OCI-LY3 (cell line): ENCODE measurements around the gene ADTRP.

Experiments
- H2AFZ ChIP-seq: fragments of 200-600, 300-600 bp; shearing (Covaris generic); 2 replicates; pipeline ENCODE4 v1.6.0; 2014; ENCODE audit warnings: antibody characterized with exemption, low read depth, low read length
- H3K27ac ChIP-seq: fragments of 200-600, 300-600 bp; sonication (generic); 2 replicates; pipeline ENCODE4 v1.5.1; 2014; ENCODE audit warnings: mild to moderate bottlenecking, low read length, moderate library complexity, mixed read lengths
- H3K27me3 ChIP-seq: fragments of 200-600, 300-600 bp; sonication (generic); 2 replicates; pipeline ENCODE4 v1.6.1; 2014; ENCODE audit warnings: low read depth, low read length, mixed read lengths
- H3K36me3 ChIP-seq: fragments of 200-600, 300-600 bp; sonication (generic); replicated peaks from 2 replicates; pipeline ENCODE3; 2014; ENCODE audit warnings: low read depth, low read length, mixed read lengths
- H3K4me1 ChIP-seq: fragments of 300-600, 200-600 bp; sonication (generic); 2 replicates; pipeline ENCODE4 v1.6.1; 2014; ENCODE audit warnings: low read length, mixed read lengths
- H3K4me2 ChIP-seq: fragments of 200-600, 300-600 bp; sonication (generic); 2 replicates; pipeline ENCODE4 v1.6.1; 2014; ENCODE audit warnings: low read length, mixed read lengths
- H3K4me3 ChIP-seq: fragments of 300-600, 200-600 bp; sonication (generic); 2 replicates; pipeline ENCODE4 v1.5.1; 2014; ENCODE audit warnings: antibody characterized with exemption, mild to moderate bottlenecking, low read length, moderate library complexity
- H3K79me2 ChIP-seq: fragments of 300-600, 200-600 bp; shearing (Covaris generic); 2 replicates; pipeline ENCODE4 v1.6.1; 2014; ENCODE audit warnings: mild to moderate bottlenecking, low read length, mixed read lengths
- H3K9ac ChIP-seq: fragments of 300-600, 200-600 bp; shearing (Covaris generic); 2 replicates; pipeline ENCODE4 v1.6.0; 2014; ENCODE audit warnings: mild to moderate bottlenecking, low read length, moderate library complexity
- H3K9me3 ChIP-seq: fragments of 200-600, 300-600 bp; shearing (Covaris generic); 2 replicates; pipeline ENCODE4 v1.6.1; 2014; ENCODE audit warnings: low read length, mixed read lengths; ENCODE audit not compliant: insufficient read depth
- H4K20me1 ChIP-seq: fragments of 200-600, 300-600 bp; sonication (generic); 2 replicates; pipeline ENCODE4 v1.6.1; 2016; ENCODE audit warnings: low read length, mixed read lengths; ENCODE audit not compliant: insufficient read depth
- EZH2phosphoT487 ChIP-seq: fragments of 200-600 bp; shearing (Covaris generic); IDR thresholded peaks from 2 replicates; pipeline ENCODE4 v1.6.1; 2018; ENCODE audit warnings: antibody characterized with exemption, mixed run types, low read depth
- TF ChIP-seq, protein P1 (sequence below): fragments of 200-600, 300-600 bp; sonication (generic); IDR thresholded peaks from 2 replicates; pipeline ENCODE4 v1.5.1; 2014; ENCODE audit warnings: antibody characterized with exemption, low read length, low read depth

The ADTRP gene

DNA sequence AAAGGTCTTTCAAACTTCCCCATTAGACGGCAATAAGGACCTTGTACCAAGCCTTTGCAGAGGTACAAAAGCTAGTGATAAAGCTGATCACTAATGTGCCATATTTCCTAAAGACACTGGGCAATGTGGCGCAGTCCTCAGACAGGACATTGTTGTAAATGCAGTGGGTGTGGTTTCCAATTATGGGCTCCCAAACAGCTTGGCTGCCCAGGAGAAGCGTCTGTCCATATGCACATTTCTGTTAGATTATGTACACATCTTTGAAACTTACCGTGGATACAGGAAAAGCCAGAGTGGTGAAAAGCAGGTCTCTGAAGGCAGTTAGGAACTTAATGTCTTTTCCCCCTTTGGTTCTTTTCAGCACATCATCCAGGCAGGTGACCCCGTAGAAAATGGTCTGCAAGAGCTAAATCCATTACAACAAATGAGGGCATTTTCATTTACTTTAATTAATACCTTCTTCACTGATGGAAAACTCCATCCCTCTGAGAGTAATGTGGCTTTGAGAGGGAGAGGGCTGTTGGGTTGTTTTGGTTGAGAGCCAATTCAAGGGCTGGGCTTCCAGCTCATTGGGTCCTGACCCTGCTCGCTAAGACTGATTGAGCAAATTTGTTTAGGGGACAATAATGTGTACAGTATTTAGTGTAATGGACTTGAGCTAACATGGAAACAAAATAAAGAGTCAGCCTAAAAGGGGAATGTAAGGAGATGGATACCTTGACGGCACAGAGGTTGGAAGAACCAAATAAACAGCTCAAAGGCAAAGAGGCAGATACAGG, 10.4 kb downstream of the ADTRP start:
- H3K4me2 ChIP-seq, result no peak overlapping the region
- TF ChIP-seq EZH2phosphoT487, result no peak
- TF ChIP-seq, protein P1, sequence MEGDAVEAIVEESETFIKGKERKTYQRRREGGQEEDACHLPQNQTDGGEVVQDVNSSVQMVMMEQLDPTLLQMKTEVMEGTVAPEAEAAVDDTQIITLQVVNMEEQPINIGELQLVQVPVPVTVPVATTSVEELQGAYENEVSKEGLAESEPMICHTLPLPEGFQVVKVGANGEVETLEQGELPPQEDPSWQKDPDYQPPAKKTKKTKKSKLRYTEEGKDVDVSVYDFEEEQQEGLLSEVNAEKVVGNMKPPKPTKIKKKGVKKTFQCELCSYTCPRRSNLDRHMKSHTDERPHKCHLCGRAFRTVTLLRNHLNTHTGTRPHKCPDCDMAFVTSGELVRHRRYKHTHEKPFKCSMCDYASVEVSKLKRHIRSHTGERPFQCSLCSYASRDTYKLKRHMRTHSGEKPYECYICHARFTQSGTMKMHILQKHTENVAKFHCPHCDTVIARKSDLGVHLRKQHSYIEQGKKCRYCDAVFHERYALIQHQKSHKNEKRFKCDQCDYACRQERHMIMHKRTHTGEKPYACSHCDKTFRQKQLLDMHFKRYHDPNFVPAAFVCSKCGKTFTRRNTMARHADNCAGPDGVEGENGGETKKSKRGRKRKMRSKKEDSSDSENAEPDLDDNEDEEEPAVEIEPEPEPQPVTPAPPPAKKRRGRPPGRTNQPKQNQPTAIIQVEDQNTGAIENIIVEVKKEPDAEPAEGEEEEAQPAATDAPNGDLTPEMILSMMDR, result no peak
- H3K4me1 ChIP-seq, result peaks cover 15% of the 10 kb centered on the region

DNA sequence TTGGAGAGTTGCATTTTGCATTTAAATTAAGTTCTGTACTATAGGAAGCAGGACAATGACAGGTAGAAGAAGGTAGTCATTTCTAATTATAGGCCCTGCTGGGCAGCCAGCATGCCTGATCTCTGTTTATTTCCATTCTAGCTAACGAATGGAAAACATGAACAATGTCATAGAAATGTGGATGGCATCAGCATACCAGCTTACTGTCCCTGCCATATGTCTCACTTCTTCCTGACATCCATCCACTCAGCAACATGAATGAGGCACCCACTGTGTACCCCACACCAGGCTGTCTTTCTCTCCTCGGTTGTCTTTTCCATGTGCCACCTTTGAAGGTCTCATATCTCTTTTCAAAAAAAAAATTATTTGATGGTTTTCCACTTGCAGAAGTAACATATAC, 11.1 kb downstream of the ADTRP start:
- Histone ChIP-seq H3K4me3 (no peak overlapping the region), H3K27me3 (no peaks in the 10 kb centered on the region), H2AFZ (no peak overlapping the region), H3K9ac (no peak overlapping the region), H3K4me1 (peaks cover 15% of the 10 kb centered on the region), H4K20me1 (no peaks in the 10 kb centered on the region), H3K4me2 (no peak overlapping the region), H3K9me3 (no peaks in the 10 kb centered on the region), H3K79me2 (no peaks in the 10 kb centered on the region), H3K36me3 (no peaks in the 10 kb centered on the region), H3K27ac (no peak overlapping the region)
- TF ChIP-seq, protein P1, result no peak
- TF ChIP-seq EZH2phosphoT487, result no peak

More for the DNA sequence above, 10.4 kb downstream of the ADTRP start:
- no peaks in the 10 kb centered on the region for H4K20me1 ChIP-seq
- H3K27ac ChIP-seq, result no peak overlapping the region
- H3K36me3 ChIP-seq, result no peaks in the 10 kb centered on the region
- H3K9ac ChIP-seq, result no peak overlapping the region
- no peaks in the 10 kb centered on the region for H3K27me3 ChIP-seq
- H2AFZ ChIP-seq, result no peak overlapping the region
- no peaks in the 10 kb centered on the region for H3K9me3 ChIP-seq
- H3K79me2 ChIP-seq, result no peaks in the 10 kb centered on the region
- H3K4me3 ChIP-seq, result no peak overlapping the region

DNA sequence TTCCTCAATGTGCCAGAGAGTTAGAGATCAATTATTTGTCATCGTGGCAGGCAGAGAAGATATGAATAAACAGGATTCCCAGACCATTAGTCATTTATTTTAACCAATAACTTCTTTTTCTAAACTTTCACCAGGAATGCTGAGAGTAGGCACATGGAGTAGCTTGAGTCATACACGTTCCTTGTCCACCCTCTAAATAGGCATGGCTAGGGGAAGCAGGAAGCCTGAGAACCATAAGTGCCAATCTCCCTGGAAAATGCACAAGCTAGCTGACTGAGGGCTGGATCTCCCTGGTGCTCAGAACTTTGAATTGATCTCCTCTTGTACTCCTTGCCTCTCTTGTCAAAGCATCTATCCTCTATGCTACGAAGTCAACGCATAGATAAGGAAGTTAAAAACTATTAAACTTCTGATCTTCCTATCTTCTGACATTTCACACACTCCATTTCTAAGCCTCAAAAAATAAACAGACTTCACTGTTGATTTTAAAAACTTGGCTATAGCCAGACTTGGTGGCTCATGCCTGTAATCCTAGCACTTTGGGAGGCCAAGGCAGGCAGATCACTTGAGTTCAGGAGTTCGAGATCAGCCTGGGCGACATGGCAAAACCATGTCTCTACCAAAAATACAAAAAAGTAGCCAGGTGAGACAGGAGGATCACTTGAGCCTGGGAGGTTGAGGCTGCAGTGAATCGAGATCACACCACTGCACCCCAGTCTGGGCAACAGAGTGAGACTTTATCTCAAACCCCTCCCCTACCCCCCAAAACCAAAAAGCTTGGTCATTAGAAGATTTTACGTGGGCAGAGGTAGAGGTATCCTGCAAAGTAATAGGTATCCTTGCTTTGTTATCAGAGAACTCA, 11.8 kb downstream of the ADTRP start:
- no peaks in the 10 kb centered on the region for H3K79me2 ChIP-seq
- no peak overlapping the region for H3K4me3 ChIP-seq
- no peak for TF ChIP-seq EZH2phosphoT487
- TF ChIP-seq, protein P1, result no peak
- H3K4me2 ChIP-seq, result no peak overlapping the region
- H3K9ac ChIP-seq, result no peak overlapping the region
- H3K27me3 ChIP-seq, result no peaks in the 10 kb centered on the region
- H2AFZ ChIP-seq, result no peak overlapping the region
- no peak overlapping the region for H3K27ac ChIP-seq
- H3K9me3 ChIP-seq, result no peaks in the 10 kb centered on the region
- H3K36me3 ChIP-seq, result no peaks in the 10 kb centered on the region
- no peaks in the 10 kb centered on the region for H4K20me1 ChIP-seq
- H3K4me1 ChIP-seq, result peaks cover 15% of the 10 kb centered on the region

DNA sequence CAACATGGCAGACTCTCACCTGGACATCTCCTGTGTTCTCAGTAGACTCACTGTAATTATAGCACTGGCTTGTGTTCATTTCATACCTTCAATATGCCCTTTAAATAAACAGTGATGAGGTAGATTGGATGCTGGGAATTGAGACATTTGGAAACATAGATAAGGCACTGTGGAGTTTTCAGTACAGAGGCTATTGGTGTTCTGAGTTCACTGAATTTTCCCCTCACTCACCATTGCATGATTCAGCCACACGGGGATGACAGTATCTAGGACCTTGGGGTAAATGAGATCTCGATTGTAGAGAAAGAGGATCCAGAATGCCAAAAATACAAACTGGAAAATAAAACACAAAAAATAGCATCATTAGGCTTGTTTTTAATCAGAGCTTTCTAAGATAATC, 12.6 kb downstream of the ADTRP start:
- no peak overlapping the region for H3K27ac ChIP-seq
- H3K4me1 ChIP-seq, result peaks cover 13% of the 10 kb centered on the region
- H2AFZ ChIP-seq, result no peak overlapping the region
- TF ChIP-seq EZH2phosphoT487, result no peak
- TF ChIP-seq, protein P1, result no peak
- no peak overlapping the region for H3K4me2 ChIP-seq
- no peak overlapping the region for H3K9ac ChIP-seq
- H3K4me3 ChIP-seq, result no peak overlapping the region
- no peaks in the 10 kb centered on the region for H3K79me2 ChIP-seq
- H3K9me3 ChIP-seq, result no peaks in the 10 kb centered on the region
- H4K20me1 ChIP-seq, result no peaks in the 10 kb centered on the region
- H3K36me3 ChIP-seq, result no peaks in the 10 kb centered on the region
- H3K27me3 ChIP-seq, result no peaks in the 10 kb centered on the region
